Fibroblast of pulmonary artery (primary cell): Measurements from ENCODE around the gene ZNF41.
"Not testable (repeated sequence)": the region's sequence is repeated elsewhere in the genome, so short reads cannot be mapped to it uniquely, and the experiment has no call there.

Source experiments
- DNase-seq: peaks from one replicate; pipeline ENCODE4 v3.0.0-alpha.2; 2010; ENCODE audit warnings: low read depth
- H3K4me3 ChIP-seq: replicated peaks from 2 replicates; pipeline ENCODE4 v1.5.1; 2011; ENCODE audit warnings: low read depth, mild to moderate bottlenecking, control low read depth, low read length, moderate library complexity
- TF ChIP-seq, protein P1 (sequence below): IDR thresholded peaks from 2 replicates; pipeline ENCODE4 v1.5.1; 2011; ENCODE audit warnings: mild to moderate bottlenecking, control low read depth, low read length, inconsistent platforms; ENCODE audit errors: missing control alignments

Gene ZNF41

GRCh38 chrX:47501226-47502074, 18.4 kb upstream of the ZNF41 start:
- TF ChIP-seq, protein P1, sequence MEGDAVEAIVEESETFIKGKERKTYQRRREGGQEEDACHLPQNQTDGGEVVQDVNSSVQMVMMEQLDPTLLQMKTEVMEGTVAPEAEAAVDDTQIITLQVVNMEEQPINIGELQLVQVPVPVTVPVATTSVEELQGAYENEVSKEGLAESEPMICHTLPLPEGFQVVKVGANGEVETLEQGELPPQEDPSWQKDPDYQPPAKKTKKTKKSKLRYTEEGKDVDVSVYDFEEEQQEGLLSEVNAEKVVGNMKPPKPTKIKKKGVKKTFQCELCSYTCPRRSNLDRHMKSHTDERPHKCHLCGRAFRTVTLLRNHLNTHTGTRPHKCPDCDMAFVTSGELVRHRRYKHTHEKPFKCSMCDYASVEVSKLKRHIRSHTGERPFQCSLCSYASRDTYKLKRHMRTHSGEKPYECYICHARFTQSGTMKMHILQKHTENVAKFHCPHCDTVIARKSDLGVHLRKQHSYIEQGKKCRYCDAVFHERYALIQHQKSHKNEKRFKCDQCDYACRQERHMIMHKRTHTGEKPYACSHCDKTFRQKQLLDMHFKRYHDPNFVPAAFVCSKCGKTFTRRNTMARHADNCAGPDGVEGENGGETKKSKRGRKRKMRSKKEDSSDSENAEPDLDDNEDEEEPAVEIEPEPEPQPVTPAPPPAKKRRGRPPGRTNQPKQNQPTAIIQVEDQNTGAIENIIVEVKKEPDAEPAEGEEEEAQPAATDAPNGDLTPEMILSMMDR = no peak
- no peak overlapping the region for H3K4me3 ChIP-seq

GRCh38 chrX:47500554-47500953, 17.5 kb upstream of the ZNF41 start:
- TF ChIP-seq, protein P1 = no peak
- DNase-seq = no peak

More at GRCh38 chrX:47501226-47502074, 18.4 kb upstream of the ZNF41 start:
- DNase-seq = peak; percentile 38

GRCh38 chrX:47499293-47499692, 16.3 kb upstream of the ZNF41 start:
- no peak for DNase-seq
- H3K4me3 ChIP-seq = no peak overlapping the region
- TF ChIP-seq, protein P1 = no peak

More at GRCh38 chrX:47500554-47500953, 17.5 kb upstream of the ZNF41 start:
- H3K4me3 ChIP-seq = no peak overlapping the region

- no peak for DNase-seq
- H3K4me3 ChIP-seq = no peak overlapping the region
- TF ChIP-seq, protein P1 = no peak
These were observed 15.4 kb upstream of the ZNF41 start for GRCh38 chrX:47498411-47498810.

GRCh38 chrX:47497271-47497888, 14.4 kb upstream of the ZNF41 start:
- TF ChIP-seq, protein P1 = peak; percentile 48
- peak; percentile 57 for DNase-seq

GRCh38 chrX:47492133-47492532, 9.1 kb upstream of the ZNF41 start:
- not testable (repeated sequence) for DNase-seq

More at GRCh38 chrX:47497271-47497888, 14.4 kb upstream of the ZNF41 start:
- H3K4me3 ChIP-seq = no peak overlapping the region

GRCh38 chrX:47489507-47490275, 6.7 kb upstream of the ZNF41 start:
- no peak for DNase-seq
- H3K4me3 ChIP-seq = no peak overlapping the region
- TF ChIP-seq, protein P1 = no peak

More at GRCh38 chrX:47492133-47492532, 9.1 kb upstream of the ZNF41 start:
- H3K4me3 ChIP-seq = not testable (repeated sequence)
